Hindlimb muscle (tissue), 1 donor: ENCODE data around the gene UAP1. TPM values are rescaled to one million over a fixed set of nuclear protein-coding genes. Genes with fewer than 3 reads are reported as not detected.
A peak's percentile ranks its signal among the peaks of the same experiment; 100 is the strongest.
"Not testable (repeated sequence)": the region's sequence is repeated elsewhere in the genome, so short reads cannot be mapped to it uniquely, and the experiment has no call there.

Experiments
- DNase-seq: peaks from one replicate; pipeline ENCODE4 v3.0.0-alpha.2; 2013
- polyA plus RNA-seq: library from polyadenylated mRNA; unstranded; fragments of 120-200 nt; gene quantifications from one replicate; pipeline ENCODE4 v1.2.1, GENCODE V29; 2013; ENCODE audit not compliant: insufficient read length

UAP1 gene
- polyA plus RNA-seq, 1 donor: 24.9 TPM

DNA sequence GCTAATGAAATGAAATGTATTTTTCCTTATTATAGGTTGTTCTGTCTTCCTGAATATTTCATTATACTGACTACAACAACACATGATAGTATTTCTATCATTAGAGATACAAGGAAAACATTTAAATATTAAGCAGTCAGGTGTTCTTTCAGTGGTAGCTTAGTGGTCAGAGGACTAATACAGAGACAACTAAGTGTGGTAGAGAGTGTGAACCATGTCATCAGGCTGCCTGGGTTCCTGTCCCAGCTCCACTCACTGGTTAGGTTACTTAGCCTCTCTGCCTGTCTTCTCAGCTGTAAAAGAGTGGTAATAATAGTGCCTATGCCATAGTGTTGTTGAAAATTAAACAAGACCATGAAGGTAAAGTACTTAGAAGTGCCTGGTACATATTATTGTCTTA is 3.9 kb downstream of the UAP1 start:
- DNase-seq: no peak

DNA sequence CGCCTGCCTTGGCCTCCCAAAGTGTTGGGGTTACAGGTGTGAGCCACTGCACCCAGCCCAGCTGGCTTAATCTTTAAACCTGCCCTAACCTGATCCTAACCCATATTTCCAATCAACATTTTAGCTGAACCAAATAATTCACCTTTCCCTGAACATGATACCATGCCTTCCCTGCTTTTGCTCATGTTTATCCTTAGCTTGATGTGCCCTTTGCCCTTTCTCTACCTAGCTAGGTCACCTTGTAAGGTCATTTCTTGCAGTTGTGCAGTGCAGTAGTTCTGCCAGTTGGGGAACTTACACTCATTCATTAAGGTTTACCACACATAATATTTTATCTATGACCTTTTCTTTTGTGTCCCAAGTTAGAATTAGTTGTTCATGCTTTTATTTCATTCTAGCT is 5.3 kb downstream of the UAP1 start:
- DNase-seq: no peak

DNA sequence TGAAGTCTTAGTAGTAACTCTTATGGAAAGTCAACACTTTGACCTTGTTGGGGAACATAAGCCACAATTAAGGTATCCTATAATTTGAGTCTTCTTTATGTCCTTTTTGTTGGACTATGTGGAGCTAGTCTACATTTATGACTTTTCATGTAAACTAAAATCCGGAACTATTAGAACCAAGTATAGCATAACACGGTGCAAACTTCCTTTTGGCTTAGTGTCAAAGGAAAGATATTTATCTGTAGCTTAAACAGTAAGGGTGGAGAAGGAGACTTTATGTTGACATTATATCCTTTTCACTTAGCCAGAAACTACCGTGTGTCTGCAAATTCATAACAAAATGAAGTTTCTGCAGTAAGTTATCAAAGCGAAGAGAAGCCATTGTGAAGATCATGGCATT is 7.3 kb downstream of the UAP1 start:
- no peak for DNase-seq

DNA sequence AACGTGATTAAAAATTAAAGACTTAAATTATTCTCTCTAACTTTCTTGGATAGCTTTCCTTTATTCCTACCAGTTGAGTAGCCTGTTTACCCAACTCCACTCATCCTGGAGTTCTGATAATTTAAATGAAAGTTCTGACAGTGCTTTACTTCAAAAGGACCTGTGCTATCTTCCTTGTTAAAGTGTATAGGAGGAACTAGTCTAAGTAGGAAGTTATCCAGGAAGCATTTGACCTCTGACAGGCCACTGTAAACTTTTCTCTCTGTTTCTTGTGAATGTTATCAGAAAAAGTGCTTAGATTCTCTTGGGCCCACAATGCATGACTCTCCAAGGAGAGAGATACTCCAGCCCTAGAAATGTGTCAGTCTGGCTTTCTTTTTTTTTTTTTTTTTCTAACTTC is 9.2 kb downstream of the UAP1 start:
- no peak for DNase-seq

DNA sequence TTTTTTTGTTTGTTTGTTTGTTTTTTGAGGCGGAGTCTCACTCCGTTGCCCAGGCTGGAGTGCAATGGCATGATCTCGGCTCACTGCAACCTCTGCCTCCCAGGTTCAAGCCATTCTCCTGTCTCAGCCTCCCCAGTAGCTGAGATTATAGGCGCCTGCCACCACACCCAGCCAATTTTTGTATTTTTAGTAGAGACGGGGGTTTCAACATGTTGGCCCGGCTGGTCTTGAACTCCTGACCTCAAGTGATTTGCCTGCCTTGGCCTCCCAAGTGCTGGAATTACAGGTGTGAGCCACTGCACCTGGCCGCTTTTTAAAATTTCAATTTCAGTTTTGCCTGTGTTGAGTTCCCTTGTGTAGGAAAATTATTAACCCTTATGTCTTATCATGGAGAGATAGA is 9.6 kb downstream of the UAP1 start:
- not testable (repeated sequence) for DNase-seq

DNA sequence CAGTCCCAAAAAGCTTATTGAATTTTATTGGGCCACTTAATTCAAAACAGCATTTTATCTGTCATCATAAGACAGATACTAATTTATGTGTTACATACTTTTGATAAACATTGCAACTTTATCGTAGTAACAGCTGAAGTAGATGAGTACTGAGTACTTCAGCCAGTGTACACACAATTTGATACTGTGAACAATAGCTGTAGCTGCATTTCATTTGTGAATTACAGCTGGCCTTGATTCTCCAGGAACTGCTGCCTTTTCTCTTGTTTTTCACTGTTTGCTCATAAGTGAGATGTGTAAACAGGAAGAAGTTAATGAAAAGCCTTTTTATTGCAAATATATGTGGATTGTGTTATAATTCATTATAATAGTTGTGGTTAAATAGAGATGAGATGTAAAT is 10.2 kb downstream of the UAP1 start:
- DNase-seq: no peak

DNA sequence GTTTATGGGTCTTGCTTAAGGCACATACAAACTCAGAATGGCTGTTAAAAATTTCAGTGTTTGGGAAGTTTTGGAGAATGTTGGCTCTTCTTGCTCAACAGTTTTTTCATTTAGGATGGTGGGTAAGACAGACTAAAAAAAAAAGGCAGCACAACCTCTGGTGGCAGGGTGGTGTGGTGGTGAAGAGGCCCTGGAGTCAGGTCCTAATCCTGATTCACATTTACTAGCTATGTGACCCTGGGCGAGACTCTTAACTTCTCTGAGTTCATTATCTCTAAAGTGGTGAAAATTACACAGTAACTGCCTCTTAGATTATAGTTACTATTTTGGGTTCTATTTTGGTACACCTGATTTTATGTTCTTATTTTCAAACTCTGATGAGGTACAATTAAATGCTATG is 11.6 kb downstream of the UAP1 start:
- DNase-seq: no peak

DNA sequence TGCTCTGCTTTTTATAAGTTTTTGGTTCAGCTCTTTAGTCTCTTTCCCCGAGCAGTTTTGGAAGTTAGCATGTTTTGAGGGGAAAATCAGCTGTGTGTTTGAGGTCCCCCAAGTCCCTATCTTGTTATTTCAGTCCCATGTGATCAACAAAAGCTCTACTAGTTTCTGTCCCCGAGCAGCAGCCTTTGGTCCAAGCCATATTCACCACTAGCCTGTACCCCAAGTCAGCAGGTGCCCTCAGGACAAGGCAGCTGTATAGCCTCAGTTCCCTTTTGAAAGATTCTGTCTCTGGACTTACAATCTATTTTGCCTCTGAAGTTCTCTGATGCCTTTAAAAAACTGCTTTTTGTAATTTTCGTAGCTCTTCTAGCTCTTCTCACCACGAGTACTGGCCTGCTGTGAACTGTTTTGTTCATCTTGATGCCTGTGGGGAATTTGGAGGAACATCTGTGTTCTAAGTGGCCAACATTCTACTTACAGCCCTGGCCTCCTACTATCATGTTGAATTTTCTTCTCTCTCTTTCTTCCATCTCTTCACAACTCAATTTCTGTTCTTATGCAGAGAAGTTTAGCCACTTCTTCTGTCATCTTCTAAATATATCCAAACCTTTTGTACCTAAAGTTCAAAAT is 16.7 kb downstream of the UAP1 start:
- DNase-seq: peak; percentile 34

DNA sequence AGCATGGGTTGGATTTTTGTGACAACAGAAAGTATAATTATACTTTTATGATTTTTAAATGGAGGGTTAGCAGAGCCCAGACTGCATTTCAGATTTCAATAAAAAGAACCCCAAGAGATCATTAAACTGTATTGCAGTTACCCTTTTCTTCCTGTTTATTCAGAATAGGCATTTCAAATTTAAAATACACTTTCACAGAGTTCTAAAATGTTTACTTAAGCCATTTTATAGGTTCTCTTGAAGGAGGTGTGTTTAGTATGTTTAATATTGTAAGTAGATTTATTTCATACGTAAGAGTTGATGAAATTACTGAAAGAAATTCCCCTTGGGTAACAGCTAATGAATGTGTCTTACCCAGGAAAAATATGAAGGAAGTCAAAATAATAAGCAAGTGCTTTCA is 17.4 kb downstream of the UAP1 start:
- no peak for DNase-seq

DNA sequence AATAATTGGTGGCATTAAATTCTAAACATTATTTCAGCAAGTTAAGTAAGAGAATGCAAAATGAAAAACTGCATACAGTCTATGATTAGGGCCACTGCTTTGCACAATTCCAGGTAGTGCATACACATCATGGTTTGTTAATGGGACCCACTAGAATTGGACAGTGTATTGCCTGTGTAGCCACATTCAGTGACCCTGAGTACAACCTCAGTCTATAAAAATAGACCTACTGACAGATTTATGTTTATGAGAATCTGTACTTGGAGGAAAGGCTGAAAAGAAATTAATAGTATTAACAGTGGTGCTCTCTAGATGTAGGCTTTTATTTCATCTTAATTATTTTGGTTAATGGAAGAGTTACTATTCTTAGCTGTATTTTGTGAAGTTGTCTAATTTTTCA is 18.8 kb downstream of the UAP1 start:
- no peak for DNase-seq

DNA sequence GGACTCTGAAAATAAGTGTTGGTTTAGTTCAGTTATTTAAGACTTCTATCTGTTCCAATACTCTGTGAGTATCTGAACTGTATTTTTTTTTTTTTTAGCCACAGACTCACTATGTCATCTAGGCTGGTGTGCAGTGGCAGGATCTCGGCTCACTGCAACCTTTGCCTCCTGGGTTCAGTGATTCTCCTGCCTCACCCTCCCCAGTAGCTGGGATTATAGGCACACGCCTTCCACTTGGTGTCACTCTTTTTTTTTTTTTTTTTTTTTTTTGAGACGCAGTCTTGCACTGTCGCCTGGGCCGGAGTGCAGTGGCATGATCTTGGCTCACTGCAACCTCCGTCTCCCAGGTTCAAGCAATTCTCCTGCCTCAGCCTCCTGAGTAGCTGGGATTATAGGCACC is 21.4 kb downstream of the UAP1 start:
- DNase-seq: not testable (repeated sequence)

DNA sequence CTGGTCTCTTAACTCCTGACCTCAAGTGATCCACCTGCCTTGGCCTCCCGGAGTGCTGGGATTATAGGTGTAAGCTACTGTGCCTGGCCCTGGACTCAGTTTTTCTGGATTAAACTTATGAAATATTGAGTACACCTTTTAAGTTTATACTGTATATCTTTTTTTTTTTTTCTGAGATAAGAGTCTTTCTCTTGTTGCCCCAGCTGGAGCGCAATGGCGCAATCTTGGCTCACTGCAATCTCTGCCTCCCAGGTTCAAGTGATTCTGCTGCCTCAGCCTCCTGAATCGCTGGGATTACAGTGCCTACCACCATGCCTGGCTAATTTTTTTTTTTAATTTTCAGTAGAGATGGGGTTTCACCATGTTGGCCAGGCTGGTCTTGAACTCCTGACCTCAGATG is 23.6 kb downstream of the UAP1 start:
- not testable (repeated sequence) for DNase-seq

DNA sequence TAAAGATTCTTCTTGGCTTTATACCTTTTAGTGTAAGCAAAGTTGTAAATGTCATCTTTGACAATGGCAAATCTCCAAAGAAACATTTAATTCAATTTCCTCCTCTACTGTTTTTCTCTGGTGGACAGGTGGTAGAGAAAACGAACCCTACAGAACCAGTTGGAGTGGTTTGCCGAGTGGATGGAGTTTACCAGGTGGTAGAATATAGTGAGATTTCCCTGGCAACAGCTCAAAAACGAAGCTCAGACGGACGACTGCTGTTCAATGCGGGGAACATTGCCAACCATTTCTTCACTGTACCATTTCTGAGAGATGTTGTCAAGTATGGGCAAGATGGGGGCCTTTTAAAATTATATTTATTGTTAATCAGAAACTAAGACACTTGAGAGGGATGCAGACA is 25.8 kb downstream of the UAP1 start:
- DNase-seq: no peak

DNA sequence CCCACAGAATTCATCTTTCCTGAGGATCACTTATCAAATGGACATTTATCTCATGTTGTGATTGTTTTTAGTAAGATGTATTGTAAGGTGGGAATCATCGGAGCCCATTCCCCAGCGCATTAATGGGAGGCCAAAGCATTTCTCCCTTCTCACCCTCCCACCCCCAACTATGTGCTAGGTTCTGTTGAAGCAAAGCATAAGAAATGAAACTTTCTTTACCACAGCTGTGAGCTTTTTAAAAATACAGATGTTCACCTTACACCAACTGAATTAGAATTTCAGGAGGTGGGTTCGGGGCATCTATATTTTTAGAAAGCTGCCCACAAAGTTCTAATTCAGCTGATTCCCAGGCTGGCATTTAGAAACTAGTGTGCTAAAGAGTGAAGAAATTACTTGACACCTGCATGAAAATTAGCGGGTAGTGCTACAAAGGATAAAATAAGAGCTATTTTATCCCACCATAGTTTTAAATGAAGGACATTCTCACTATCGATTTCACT is 26.3 kb downstream of the UAP1 start:
- DNase-seq: no peak

DNA sequence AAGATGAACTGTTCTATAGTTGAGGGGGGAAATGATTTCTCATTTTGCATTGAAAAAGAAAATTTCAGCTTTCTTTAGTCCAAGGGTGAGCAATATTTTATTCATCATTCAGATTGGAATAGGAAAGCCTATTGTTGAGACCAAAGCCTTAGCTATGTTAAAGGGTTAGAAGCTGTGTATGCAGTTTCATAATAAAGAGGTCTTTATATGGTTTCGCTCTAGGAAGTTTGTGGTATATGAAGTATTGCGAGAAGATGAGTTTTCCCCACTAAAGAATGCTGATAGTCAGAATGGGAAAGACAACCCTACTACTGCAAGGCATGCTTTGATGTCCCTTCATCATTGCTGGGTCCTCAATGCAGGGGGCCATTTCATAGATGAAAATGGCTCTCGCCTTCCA is 28.6 kb downstream of the UAP1 start:
- DNase-seq: no peak

DNA sequence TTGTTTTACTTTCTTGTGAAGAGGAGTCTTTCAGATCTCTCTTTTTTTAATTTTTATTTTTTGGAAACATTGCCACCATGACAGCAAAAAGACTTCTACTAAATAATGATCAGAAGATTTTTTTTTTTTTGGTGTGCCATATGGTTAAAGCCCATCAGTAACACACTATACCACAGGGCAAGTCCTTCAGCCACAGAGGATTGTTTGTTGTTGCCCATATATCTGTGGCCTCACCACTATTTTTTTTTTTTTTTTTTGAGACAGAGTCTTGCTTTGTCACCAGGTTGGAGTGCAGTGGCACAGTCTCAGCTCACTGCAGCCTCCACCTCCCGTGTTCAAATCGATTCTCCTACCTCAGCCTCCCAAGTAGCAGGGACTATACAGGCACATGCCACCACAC is 29.2 kb downstream of the UAP1 start:
- no peak for DNase-seq

DNA sequence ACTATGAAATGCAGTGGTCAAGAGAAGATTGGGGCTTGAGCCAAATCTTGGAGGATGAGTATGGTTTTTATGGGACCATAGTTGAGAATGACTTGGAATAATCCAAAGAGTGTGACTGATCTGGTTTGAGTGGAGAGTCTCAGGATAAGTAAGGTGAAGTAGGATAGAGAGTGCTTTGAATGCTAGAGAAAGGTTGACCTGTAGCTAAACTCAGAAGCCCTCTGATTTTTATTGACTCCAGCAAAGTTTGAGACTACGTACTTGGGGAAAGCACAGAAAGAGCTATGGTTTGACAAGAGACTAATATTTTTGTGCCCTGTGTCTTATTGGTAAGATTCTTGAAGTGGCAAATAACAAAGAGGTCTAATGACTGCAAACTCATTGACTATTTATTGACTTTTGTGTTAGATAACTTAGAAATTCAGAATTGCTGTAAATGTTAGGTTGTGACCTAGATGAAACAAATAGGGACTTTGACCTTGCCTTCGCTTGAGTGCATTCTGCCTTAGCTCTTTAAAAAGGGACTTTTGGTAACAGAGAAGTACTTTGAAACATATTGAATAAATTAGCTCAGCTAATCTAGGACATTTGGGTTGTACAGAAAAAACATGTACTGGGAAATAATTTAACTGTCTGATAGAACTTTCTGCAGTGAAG is 35.1 kb downstream of the UAP1 start:
- no peak for DNase-seq

DNA sequence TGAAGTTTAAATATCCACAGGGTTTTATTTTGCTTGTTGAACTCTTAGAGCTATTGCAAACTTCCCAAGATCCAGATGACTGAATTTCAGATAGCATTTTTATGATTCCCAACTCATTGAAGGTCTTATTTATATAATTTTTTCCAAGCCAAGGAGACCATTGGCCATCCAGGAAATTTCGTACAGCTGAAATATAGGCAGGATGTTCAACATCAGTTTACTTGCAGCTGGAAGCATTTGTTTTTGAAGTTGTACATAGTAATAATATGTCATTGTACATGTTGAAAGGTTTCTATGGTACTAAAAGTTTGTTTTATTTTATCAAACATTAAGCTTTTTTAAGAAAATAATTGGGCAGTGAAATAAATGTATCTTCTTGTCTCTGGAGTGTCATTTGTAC is 37.9 kb downstream of the UAP1 start:
- DNase-seq: peak; percentile 44

DNA sequence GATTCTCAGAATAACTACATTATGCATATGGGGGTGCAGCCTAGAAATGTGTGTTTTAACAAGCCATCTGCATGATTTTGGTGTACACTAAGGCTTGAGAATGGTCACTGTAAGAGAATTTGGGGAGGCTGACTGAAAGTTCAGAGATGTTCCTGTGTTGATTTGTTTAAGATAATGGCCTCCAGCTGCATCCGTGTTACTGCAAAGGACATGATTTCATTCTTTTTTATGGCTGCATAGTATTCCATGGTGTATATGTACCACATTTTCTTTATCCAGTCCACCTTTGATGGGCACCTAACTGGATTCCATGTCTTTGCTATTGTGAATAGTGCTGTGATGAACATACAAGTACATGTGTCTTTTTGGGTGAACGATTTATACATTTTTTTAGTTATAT is 41.6 kb downstream of the UAP1 start:
- DNase-seq: not testable (repeated sequence)

DNA sequence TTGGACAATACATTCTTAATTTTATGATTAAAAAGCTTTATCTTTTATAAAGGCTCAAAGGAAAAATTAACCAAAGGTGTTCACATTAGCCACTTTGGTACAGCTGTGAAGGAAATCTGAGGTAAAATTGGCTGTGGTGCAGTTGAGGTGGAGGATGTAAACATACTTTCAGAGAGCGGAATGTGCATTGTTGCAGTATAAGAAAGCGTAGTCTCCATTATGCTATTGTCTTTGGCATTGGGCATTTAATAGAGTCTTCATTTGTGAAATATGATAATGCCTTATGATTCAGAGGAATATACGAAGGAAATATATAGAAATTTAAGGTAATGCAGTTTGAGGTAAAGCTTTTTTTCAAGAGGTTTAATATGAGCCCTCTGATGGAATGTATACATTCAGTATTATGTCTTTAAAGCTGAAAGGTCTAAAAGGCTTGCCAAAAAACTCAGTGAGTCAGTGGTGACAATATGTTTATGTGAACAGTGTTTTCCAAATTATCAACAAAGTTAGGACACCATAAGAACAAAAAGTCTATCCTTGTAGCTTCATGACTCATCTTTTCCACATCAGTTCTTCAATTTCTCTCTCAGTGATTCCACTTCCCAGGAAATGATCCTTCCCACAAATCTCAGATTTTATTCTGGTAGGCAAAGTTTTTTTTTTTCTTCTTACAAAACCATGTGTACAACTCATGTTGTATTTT is 43.9 kb downstream of the UAP1 start:
- peak; percentile 29 for DNase-seq

DNA sequence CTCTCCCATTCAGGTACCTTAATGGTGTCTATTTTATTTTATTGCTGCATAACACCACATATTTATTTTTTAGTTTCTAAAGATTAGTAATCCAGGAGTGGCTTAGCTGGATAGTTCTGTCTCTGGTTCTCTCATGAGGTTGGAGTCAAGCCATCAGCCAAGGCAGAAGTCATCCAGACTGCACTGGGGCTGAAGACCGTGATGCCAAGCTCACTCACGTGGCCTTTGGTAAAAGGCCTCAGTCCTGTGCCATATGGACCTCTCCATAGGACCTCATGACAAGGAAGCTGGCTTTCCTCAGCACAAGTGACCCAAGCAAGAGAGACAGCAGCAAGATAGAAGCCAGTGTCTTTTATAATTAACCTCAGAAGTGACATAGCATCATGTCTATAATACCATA is 47.8 kb downstream of the UAP1 start:
- no peak for DNase-seq

DNA sequence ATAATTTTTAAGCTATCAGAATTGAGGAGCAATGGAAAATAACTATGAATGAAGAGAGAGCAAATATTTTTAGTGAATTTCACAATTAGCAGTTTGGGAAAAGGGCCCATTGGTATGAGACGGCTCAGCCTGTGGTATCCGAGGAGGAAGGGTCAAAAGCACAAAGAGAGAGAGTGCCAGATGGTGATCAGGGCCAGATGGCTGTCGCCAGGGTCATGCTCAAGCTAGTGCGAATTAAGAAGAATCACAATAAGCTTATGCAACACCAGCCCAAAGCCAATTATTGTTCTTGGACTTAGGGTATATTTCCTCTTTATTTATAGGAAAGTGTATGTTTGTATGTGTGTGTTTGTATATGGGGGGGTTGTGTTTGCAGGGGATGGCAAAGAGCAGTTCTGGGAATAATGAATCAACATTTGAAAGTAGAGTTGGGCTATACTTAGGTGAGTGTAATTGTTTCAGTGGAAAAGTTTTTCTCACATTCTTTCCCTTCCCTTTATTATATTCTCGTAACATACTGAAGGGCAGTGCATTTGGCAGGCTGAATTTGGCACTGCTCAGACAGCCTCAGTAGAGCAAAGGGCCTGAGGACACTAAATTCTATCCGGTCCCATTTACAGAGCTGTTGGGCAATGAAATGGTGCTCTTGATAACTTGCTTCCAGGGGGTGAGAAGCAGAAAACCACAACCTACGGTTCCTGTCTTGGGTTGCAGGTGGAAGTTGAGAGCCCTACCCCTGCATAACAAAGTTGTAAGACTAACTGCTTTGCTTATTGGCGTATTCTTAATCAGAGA is 51.3 kb downstream of the UAP1 start:
- no peak for DNase-seq

DNA sequence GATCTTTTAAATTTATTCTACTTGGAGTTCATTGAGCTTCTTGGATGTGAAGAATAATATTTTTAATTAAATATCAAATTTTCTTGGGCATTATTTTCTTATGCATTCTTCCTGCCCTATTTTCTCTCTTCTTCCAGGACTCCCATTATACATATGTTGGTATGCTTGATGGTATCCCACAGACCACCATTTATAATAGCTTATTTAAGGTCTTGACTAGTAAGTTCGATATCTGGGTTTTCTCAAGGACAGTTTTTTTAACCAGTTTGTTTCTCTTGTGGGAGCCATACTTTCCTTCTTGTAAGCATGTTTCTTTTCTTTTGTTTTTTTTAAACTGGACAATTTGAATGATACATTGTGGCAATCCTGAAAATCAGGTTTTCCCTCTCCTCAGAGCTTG is 55.3 kb downstream of the UAP1 start:
- DNase-seq: no peak
